Kidney epithelial cell (primary cell): ENCODE results near the gene PTPRT. TPM values are rescaled to one million over a fixed set of nuclear protein-coding genes. Genes with fewer than 3 reads are reported as not detected.

ENCODE experiments used
- DNase-seq: peaks from one replicate; pipeline ENCODE4 v3.0.0-alpha.2; 2010; ENCODE audit warnings: low read depth
- H3K27me3 ChIP-seq: 2 replicates; pipeline ENCODE4 v1.6.0; 2011; ENCODE audit warnings: low read length; ENCODE audit not compliant: control insufficient read depth, insufficient read depth
- H3K36me3 ChIP-seq: 2 replicates; pipeline ENCODE4 v1.5.1; 2011; ENCODE audit warnings: low read length; ENCODE audit not compliant: control insufficient read depth, insufficient read depth
- H3K4me3 ChIP-seq: 2 replicates; pipeline ENCODE4 v1.5.1; 2011; ENCODE audit warnings: low read depth, mild to moderate bottlenecking, control low read depth, low read length
- CTCF ChIP-seq: IDR thresholded peaks from 2 replicates; pipeline ENCODE4 v1.5.1; 2011; ENCODE audit warnings: mild to moderate bottlenecking, moderate library complexity, low read length, control low read depth, inconsistent platforms; ENCODE audit not compliant: insufficient read depth, poor library complexity, severe bottlenecking
- total RNA-seq: library from RNA; depleted of rRNA; stranded (reverse); fragments of >200 nt; gene quantifications from 2 replicates; pipeline ENCODE4 v1.2.3, GENCODE V29; 2015

Gene PTPRT
- total RNA-seq, 1 donor from 2014 or later = 0.25 TPM

- Histone ChIP-seq H3K4me3 (no peak overlapping the region), H3K27me3 (no peaks in the 10 kb centered on the region), H3K36me3 (no peaks in the 10 kb centered on the region)
- DNase-seq = no peak
- no peak for TF ChIP-seq CTCF
Measured at GRCh38 chr20:42941629-42942028, 248.1 kb downstream of the PTPRT start.

- no peaks in the 10 kb centered on the region for H3K36me3 ChIP-seq
- TF ChIP-seq CTCF = no peak
- no peak for DNase-seq
- H3K4me3 ChIP-seq = no peak overlapping the region
- no peaks in the 10 kb centered on the region for H3K27me3 ChIP-seq
Measured at GRCh38 chr20:42938441-42939205, 251.1 kb downstream of the PTPRT start.

GRCh38 chr20:42936482-42936881 lies 253.2 kb downstream of the PTPRT start:
- no peaks in the 10 kb centered on the region for H3K36me3 ChIP-seq
- no peak overlapping the region for H3K4me3 ChIP-seq
- no peak for TF ChIP-seq CTCF
- no peaks in the 10 kb centered on the region for H3K27me3 ChIP-seq
- no peak for DNase-seq

GRCh38 chr20:42924215-42924614 lies 265.5 kb downstream of the PTPRT start:
- H3K27me3 ChIP-seq = no peaks in the 10 kb centered on the region
- TF ChIP-seq CTCF = no peak
- no peaks in the 10 kb centered on the region for H3K36me3 ChIP-seq
- no peak for DNase-seq
- H3K4me3 ChIP-seq = no peak overlapping the region

- H3K27me3 ChIP-seq = no peaks in the 10 kb centered on the region
- H3K4me3 ChIP-seq = no peak overlapping the region
- TF ChIP-seq CTCF = no peak
- no peaks in the 10 kb centered on the region for H3K36me3 ChIP-seq
- no peak for DNase-seq
Measured at GRCh38 chr20:42923348-42923918, 266.3 kb downstream of the PTPRT start.
